ES-I3 (cell line): ENCODE measurements around the gene TNNI3K.

Source experiments
- H3K36me3 ChIP-seq: 2 replicates; pipeline ENCODE4 v1.6.1; 2013; ENCODE audit warnings: mild to moderate bottlenecking, low read length, control low read depth, moderate library complexity; ENCODE audit not compliant: insufficient read depth
- H3K4me1 ChIP-seq: 2 replicates; pipeline ENCODE4 v1.6.1; 2013; ENCODE audit warnings: mild to moderate bottlenecking, control low read depth, low read length; ENCODE audit not compliant: insufficient read depth
- H3K9ac ChIP-seq: 2 replicates; pipeline ENCODE4 v1.6.1; 2013; ENCODE audit warnings: low read depth, mild to moderate bottlenecking, low read length, moderate library complexity
- H3K9me3 ChIP-seq: 2 replicates; pipeline ENCODE4 v1.6.1; 2013; ENCODE audit warnings: mild to moderate bottlenecking, low read length, moderate library complexity; ENCODE audit not compliant: control insufficient read depth, insufficient read depth

Gene TNNI3K

GRCh38 chr1:74463333-74463988 is 228.3 kb downstream of the TNNI3K start:
- Histone ChIP-seq H3K36me3 (no peaks in the 10 kb centered on the region), H3K9ac (no peak overlapping the region), H3K4me1 (no peaks in the 10 kb centered on the region), H3K9me3 (no peaks in the 10 kb centered on the region)

DNA sequence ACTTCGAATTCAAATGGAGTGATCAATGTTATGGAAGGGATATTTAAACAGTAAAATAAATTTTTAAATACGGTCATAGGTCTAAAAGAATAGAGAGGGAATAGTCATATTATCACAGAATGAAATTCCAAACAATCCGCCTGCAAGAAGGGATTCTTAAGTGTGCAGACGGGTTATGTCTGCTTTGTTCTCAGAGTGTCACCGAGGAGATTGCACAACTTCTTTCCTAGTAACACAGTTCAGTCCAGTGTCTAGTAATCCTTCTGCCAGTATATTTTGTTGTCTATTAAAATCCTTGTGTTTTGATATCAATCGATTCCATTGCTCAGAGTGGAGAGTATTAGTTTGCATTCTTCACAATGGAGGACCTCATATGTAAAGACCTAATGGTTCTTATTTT is 228.8 kb downstream of the TNNI3K start:
- Histone ChIP-seq H3K9ac (no peak overlapping the region), H3K9me3 (no peaks in the 10 kb centered on the region), H3K4me1 (no peaks in the 10 kb centered on the region), H3K36me3 (no peaks in the 10 kb centered on the region)

DNA sequence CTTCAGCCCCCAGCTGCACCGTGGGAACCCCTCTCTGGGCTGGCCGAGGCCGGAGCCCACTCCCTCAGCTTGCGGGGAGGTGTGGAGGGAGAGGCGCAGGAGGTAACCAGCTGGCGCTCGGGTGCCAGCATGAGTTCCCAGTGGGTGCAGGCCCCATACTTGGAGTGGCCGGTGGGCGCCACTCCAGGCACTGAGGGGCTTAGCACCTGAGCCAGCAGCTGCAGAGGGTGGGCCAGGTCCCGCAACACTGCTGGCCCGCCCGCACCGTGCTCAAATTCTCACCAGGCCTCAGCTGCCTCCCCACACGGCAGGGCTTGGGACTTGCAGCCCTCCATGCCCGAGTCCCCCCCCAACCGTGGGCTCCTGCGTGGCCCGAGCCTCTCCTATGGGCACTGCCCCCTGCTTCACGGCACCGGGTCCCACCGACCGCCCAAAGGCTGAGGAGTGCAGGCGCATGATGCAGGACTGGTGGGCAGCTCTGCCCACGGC is 230.1 kb downstream of the TNNI3K start:
- no peaks in the 10 kb centered on the region for H3K36me3 ChIP-seq
- no peak overlapping the region for H3K9ac ChIP-seq
- no peaks in the 10 kb centered on the region for H3K4me1 ChIP-seq
- no peaks in the 10 kb centered on the region for H3K9me3 ChIP-seq

DNA sequence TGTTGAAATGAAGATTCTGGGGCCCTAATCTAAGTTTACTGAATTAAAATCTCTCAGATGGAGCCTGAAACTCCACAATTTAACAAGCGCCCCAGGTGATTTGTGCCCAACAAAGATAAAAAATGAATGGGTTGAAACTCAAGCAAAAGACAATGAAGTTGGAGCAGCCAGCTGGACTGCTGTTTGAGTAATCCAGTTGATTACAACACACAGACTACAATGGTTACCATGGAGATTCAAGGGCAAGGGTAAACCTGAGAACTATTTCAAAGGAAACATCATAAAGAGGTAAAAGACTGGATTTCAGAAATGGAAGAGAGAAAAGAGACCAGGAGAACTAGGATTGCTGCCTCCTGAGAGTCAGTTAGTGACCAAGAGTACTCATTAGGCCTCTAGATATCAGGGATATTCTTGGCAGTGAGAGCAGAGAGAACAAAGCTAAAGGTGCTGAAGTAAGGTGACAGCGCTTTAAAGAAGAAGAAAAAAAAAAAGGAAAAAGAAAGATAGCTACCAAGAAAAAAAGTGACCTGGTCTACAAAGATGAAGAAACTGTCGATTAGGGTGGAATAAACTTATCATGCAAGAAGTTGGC is 232.7 kb downstream of the TNNI3K start:
- Histone ChIP-seq H3K4me1 (no peaks in the 10 kb centered on the region), H3K9me3 (no peaks in the 10 kb centered on the region), H3K9ac (no peak overlapping the region), H3K36me3 (no peaks in the 10 kb centered on the region)

DNA sequence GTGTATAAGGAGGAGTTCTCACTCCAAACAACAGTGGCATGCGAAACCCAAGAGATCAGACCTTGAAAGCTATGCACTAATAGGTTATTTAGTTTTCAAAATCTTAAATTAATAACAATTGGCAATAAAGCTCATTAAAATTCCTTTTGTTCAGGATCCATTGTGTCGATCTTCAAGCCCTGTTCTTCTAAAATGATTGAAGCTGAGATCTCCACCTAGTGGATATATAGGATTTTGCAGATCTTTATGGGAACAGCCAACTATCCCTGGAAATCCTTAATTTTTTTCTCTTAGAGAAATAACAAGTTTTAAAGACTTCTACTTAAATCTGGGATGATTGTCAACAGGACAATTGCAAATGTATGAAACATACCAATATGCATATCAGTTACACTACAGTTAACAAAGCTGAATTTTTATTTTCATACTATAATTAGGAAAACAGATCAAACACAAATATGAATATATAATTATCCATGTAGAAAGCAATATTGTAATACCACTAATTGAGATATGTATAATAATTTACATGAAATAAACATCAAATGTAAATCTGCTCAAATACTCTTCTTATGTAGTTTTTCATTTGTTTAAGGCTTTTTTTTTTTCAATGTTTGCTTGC is 233.9 kb downstream of the TNNI3K start:
- Histone ChIP-seq H3K4me1 (no peaks in the 10 kb centered on the region), H3K9ac (no peak overlapping the region), H3K36me3 (no peaks in the 10 kb centered on the region), H3K9me3 (no peaks in the 10 kb centered on the region)

GRCh38 chr1:74470251-74470650 is 235.1 kb downstream of the TNNI3K start:
- no peaks in the 10 kb centered on the region for H3K4me1 ChIP-seq
- no peaks in the 10 kb centered on the region for H3K9me3 ChIP-seq
- H3K36me3 ChIP-seq: no peaks in the 10 kb centered on the region
- no peak overlapping the region for H3K9ac ChIP-seq

GRCh38 chr1:74470936-74471335 is 235.7 kb downstream of the TNNI3K start:
- H3K9me3 ChIP-seq: no peaks in the 10 kb centered on the region
- no peaks in the 10 kb centered on the region for H3K4me1 ChIP-seq
- no peaks in the 10 kb centered on the region for H3K36me3 ChIP-seq
- no peak overlapping the region for H3K9ac ChIP-seq

DNA sequence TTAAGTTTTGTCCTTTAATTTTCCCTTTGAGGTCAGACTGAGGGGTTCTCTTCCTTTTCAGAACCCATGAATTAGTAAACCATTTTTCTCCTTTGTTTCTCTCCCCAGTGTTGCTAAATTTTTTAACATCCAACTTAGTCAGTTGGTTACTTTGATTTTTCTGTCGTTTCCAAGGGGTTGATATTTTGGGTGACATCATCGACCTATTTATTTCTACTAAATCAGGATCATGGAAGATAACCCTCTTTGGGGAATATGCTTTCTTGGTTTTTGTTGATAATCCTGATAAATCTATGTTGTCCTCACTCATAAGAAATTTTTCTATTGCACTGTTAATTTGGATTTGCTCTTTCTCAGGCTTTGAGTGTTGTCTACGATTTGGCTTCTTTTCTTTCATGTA is 236.3 kb downstream of the TNNI3K start:
- H3K9me3 ChIP-seq: no peaks in the 10 kb centered on the region
- no peaks in the 10 kb centered on the region for H3K36me3 ChIP-seq
- H3K4me1 ChIP-seq: no peaks in the 10 kb centered on the region
- no peak overlapping the region for H3K9ac ChIP-seq

DNA sequence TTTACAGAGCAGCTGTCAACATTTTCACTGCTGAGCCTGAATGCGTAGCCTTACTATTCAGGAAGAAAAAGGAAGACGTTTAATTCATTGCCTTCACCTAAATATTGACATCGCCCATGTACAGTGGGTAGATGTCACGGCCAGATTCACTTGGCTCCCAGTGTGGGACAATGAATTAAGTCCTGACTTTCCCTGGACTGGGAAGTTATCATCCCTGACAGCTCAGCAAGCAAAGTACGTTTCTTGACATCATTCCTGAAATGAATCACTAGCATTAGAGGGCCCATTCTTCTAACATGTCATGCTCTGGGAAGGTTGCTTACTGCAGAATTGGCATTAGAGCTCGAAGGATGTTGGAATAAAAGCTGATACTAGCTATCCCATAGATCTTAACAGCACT is 239.4 kb downstream of the TNNI3K start:
- Histone ChIP-seq H3K36me3 (no peaks in the 10 kb centered on the region), H3K9ac (no peak overlapping the region), H3K9me3 (no peaks in the 10 kb centered on the region), H3K4me1 (no peaks in the 10 kb centered on the region)

DNA sequence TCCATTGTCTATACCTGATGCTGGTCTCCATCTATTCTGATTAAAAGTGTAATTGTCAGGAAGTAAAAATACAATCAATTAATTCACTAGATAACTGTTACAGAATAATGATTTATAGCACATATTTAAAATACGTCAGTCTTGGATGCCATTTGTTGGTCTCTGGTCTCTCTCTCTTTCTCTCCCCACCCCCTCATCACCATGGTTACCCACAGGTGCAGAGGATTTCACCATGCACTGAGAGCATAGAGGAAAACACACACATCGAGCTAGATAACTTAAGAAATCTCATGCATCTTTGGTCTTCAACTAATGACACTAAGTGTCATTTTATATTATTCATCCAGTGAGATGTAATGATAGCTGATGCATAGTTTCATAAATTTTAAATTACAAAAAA is 243.8 kb downstream of the TNNI3K start:
- Histone ChIP-seq H3K36me3 (no peaks in the 10 kb centered on the region), H3K9ac (no peak overlapping the region)

DNA sequence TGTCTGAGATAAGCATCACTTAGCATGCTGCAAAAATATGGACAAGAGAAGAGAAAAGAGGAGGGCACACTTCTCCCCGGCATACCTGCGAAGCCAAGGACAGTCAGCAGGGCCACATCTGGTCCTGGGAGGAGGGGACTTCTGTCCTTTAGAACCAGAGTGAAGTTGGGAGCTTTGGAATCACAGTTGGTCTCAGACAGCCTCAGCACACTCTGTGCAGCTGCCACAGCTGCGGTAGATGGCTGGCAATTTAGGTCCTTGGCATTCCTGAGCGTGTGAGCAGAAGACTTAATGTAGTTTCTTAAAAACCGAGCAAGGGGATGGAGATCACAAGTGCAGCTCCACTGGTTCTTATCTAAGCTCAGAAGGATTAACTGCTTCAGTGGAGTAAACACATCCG is 244.9 kb downstream of the TNNI3K start:
- H3K4me1 ChIP-seq: no peaks in the 10 kb centered on the region
- no peaks in the 10 kb centered on the region for H3K9me3 ChIP-seq
- H3K36me3 ChIP-seq: no peaks in the 10 kb centered on the region
- H3K9ac ChIP-seq: no peak overlapping the region

More for the DNA sequence above, 243.8 kb downstream of the TNNI3K start:
- Histone ChIP-seq H3K4me1 (no peaks in the 10 kb centered on the region), H3K9me3 (no peaks in the 10 kb centered on the region)

- Histone ChIP-seq H3K9me3 (no peaks in the 10 kb centered on the region), H3K36me3 (no peaks in the 10 kb centered on the region), H3K4me1 (peaks cover 8% of the 10 kb centered on the region; the same call in 1 of the 2 replicates), H3K9ac (no peak overlapping the region)
Measured at GRCh38 chr1:74481607-74482006, 246.4 kb downstream of the TNNI3K start.

DNA sequence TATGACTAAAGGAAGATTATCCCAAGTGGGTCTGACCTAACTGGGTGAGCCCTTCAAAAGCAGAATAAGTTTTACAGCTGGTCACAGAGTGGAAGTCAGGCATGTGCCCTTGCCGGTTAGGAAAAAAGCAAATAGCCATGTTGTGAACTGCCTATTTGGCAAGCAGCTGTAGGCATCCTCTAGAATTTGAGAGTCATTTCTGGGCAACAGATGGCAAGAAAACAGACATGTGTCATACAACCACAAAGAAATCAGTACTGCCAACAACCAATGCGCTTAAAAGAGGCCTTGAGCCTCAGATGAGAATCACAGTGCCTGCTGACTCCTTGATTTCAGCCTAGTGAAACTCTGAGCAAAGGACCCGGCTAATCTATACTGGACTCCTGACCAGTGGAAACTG is 250.4 kb downstream of the TNNI3K start:
- Histone ChIP-seq H3K9ac (no peak overlapping the region), H3K4me1 (peaks cover 26% of the 10 kb centered on the region; the same call in 1 of the 2 replicates), H3K36me3 (no peaks in the 10 kb centered on the region), H3K9me3 (no peaks in the 10 kb centered on the region)

DNA sequence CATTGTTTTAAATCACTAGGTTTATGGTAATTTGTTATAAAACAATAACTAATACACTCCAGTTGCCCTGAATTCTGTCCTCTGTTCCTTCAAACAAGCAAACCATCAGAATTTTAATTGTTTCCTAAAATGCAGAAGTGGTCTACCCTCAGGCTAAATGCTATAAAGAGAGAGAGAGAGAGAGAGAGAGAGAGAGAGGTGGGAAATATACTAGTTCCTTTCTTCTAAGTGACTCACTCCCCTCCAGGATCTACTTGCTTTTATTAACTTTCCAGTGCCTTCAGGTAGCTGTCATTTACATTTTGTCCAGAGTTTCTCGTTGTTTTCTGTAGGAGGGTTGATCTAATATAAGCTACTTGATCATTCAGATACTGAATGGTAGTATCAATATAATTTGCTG is 250.8 kb downstream of the TNNI3K start:
- H3K36me3 ChIP-seq: no peaks in the 10 kb centered on the region
- no peaks in the 10 kb centered on the region for H3K9me3 ChIP-seq

GRCh38 chr1:74496669-74497068 is 261.5 kb downstream of the TNNI3K start:
- no peaks in the 10 kb centered on the region for H3K4me1 ChIP-seq
- no peaks in the 10 kb centered on the region for H3K36me3 ChIP-seq
- H3K9ac ChIP-seq: no peak overlapping the region
- H3K9me3 ChIP-seq: no peaks in the 10 kb centered on the region

More for the DNA sequence above, 250.8 kb downstream of the TNNI3K start:
- Histone ChIP-seq H3K4me1 (peaks cover 26% of the 10 kb centered on the region; the same call in 1 of the 2 replicates), H3K9ac (no peak overlapping the region)
